ENCODE measurements around the gene KIAA0825.

KIAA0825 gene, protein sequence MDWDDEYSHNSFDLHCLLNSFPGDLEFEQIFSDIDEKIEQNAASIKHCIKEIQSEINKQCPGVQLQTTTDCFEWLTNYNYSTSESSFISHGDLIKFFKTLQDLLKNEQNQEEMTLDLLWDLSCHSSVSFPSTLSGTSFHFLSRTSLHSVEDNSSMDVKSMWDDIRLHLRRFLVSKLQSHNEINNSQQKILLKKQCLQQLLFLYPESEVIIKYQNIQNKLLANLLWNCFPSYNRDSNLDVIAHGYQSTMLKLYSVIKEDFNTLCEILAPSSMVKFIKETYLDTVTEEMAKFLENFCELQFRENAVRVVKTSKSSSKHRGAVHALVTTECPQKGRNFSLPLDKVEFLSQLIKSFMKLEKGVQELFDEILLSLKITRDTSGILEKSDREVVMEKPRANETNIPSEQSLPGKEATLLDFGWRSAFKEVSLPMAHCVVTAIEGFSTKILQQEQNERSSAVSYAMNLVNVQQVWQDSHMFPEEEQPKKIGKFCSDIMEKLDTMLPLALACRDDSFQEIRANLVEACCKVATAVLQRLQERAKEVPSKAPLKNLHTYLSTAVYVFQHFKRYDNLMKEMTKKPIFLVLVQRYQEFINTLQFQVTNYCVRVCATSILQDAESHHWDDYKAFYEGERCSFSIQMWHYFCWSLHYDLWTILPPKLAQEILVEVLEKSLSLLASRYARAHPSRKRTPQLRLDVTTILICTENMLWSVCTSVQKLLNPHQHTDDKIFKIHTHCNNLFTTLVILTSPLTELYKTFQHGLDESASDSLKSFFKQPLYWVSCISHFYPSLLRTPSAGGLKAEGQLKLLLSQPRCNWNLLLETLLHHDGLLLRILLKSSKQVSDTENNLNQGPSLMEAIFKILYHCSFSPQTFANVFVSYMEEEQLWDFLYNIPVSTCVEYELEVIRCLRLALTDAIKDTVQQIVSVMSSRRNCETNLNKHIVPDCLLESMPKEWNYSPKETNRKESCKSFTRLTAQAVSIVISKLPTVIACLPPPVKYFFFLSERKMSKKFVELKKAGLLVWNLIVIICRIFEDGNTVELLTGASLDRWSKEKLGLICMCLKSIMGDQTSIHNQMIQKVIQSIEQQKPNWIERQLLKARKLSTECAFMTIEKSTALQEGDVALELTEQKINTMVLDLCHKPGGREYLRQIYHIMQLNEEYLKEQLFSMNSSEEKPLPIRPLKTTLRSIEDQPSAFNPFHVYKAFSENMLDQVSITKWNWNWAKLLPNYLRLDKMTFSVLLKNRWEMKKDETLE (N-terminal part only)

DNA sequence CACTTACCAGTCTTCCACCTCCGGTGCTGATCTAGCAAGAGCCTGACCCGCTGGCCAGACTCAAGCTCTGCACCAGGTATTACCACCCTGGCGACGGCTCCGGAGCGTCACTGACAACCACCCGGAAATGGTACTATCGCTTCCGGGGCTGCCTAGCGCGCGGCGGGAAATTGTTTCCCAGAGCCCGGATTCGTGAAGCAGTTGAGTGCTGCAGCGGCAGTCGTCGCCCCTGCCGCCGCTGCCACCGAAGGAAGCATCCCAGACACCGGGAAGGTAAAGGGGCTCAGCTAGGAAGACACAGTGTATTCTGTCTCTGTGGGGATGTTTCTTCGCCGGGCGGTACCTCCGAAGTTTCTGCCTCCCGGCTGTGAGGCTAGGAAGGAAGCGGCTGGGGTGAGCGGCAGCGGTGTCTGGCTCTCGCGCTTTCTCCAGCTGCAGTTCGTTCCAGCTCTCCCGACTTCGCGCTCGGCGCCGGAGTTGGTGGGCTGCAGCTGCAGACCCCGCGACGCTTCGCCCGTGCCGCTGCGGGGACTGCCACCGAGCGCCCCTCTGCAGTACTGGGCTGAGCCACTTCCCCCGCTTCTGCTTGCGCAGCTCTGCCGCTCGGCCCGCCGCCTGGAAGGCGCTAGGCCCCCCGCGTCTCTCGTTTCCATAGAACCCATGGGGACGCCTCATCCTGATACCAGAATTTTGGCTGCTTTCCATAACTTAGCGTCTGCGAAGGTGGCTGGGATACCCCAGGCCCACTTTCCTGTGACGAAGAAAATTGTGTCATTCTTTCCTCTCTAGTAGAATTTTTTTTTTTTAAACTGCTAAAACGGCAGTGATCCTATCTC is at the start of gene KIAA0825, which contains the start of gene SLF1:
Gene KIAA0825 (minus strand): TSS at position 112 of the 836 bp plus-strand sequence. CDS start 81,478 bp downstream, outside the sequence.
Gene SLF1 (plus strand): TSS at position 177 of the 836 bp plus-strand sequence. CDS start 10,142 bp downstream, outside the sequence.
- DNase-seq, result peak; percentile 89 to 90

DNA sequence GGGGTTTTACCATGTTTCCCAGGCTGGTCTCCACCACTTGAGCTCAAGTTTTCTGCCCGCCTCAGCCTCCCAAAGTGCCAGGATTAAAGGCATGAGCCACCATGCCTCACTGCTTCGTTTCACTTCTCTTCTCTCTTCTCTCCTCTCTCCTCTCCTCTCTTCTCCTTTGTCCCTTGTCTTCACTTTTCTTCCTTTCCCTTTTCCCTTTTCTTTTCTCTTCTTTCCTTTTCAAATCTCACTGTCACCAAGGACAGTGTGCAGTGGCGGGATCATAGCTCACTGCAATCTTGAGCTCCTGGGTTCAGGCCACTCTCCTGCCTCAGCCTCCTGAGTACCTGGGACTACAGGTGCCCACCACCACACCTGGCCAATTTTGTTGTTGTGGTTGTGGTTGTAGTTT is 49.5 kb upstream of the KIAA0825 start:
- DNase-seq, result no peak

DNA sequence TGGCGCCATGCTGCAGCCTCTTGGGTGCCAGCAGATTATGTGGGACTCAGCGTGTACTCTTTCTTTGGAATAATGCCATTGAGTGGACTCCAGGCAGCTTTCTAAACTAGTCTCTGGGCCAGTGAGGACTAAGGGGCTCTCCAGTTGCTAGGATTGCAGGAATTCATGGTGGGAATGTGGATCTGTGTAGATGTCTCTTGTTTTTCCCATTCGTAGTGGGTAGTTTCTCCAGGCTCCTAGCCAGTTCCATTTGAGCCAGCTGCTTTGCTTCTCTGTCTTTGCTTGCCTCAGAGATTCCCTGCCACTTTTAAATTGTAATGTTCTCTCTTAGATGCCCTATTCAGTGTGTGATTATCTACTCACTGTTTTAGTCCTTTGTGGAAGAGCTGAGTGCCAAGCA is 42.7 kb upstream of the KIAA0825 start:
- DNase-seq, result no peak

DNA sequence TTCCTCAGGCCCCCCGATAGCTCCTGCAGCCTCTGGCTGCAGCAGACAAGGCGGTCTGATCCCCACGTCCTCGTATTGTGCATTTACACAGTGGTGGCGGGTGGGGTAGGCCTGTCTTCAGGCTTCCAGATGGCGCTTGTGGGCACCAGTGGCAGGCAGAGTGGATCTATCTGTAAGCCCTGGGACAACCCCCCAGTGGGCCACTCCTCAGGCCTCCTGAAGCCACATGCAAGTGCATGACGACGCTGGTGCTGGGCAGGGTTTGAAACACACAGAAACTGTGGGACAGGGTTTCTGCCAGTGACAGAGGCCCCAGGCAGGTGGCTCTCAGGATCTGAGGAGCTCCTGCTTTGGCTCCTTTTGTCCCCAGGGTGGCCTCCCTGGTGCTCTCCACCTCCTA is 42.1 kb upstream of the KIAA0825 start:
- no peak for DNase-seq

GRCh38 chr5:94658272-94658671 is 39.9 kb upstream of the KIAA0825 start:
- no peak for DNase-seq

DNA sequence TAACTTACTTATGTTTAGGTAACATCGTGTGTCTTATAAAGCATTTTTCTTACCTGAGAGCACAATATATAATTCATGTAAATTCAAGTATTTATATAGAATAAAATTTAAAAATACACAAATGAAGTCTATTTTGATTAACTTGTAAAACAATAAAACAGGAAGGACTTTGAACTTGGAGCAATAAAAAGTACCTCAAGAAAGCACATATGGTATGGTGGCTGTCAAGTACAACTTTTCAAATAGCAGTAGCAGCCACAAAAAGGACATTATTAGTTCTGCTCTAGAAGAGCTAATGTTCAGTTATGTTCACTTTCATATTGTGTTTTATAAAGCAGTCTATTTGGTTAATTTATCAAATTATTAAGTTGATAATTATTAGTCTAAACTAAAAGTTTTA is 31.5 kb upstream of the KIAA0825 start:
- DNase-seq, result no peak

- no peak for DNase-seq
Observed at GRCh38 chr5:94646758-94647157, 28.4 kb upstream of the KIAA0825 start.

- no peak for DNase-seq
Observed at GRCh38 chr5:94645053-94645452, 26.6 kb upstream of the KIAA0825 start.

GRCh38 chr5:94640176-94640575 is 21.8 kb upstream of the KIAA0825 start:
- no peak for DNase-seq

GRCh38 chr5:94632024-94632423 is 13.6 kb upstream of the KIAA0825 start:
- DNase-seq, result no peak

DNA sequence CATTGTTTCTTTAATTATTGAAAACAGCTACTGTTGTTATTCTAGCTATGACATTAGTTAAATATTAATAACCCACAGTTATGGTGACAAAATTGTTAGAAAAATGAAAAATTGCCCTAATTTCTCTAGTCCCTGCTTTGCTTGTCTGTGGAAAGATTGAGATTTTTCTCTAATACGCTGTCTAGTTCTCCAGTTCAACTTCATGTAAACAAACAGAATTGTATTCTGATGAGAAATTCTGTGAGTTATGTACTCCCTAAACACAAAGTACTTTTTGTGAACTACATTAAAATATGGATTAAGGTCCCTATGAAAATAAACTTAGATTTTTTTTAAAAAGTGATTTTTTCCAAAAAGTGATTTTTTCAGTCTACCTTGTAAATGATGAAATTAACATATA is 8.8 kb upstream of the KIAA0825 start:
- DNase-seq, result no peak

GRCh38 chr5:94623877-94624276 is 5.5 kb upstream of the KIAA0825 start:
- DNase-seq, result no peak

DNA sequence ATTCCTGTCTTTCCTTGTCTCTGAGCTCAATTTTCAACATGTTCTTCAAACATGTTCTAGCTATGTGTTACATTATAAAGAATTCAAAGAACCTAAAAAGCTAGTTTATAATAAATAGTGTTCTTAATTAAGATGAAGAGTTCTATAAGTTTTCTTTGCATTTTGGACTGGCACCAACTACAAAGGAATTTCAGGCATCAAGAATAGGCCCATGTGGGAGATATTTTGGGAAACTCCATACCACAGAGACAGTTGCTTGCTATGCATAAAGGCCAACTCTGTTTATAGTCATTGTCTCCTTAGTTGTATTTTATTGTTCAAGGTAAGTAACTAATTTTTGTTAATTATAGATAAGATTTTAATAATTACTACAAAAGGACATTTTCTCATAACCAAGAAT is 4.6 kb upstream of the KIAA0825 start:
- DNase-seq, result no peak

- no peak for DNase-seq
Observed at GRCh38 chr5:94621763-94622162, 3.4 kb upstream of the KIAA0825 start.

GRCh38 chr5:94620256-94620655 is 1.9 kb upstream of the KIAA0825 start:
- no peak for DNase-seq

- DNase-seq, result no peak
Observed at GRCh38 chr5:94618029-94618492, 343 bp downstream of the KIAA0825 start.

DNA sequence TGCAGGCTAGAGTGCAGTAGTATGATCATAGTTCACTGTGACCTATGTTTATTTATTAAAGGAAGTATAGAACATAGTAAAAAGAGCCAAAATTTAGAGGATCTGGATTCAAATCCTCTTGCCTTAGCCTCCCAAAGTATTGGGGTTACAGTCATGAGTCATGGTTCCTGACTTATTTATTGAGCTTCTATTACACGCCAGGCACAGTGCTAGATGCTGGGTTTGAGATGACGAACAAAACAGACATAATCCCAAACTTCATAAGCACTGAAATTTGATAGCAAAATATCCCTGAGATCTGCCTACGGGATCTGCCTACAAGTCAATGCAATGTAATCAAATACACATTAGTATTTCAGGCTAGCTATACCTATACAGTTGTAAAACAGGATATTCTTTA is 2.5 kb downstream of the KIAA0825 start:
- no peak for DNase-seq

DNA sequence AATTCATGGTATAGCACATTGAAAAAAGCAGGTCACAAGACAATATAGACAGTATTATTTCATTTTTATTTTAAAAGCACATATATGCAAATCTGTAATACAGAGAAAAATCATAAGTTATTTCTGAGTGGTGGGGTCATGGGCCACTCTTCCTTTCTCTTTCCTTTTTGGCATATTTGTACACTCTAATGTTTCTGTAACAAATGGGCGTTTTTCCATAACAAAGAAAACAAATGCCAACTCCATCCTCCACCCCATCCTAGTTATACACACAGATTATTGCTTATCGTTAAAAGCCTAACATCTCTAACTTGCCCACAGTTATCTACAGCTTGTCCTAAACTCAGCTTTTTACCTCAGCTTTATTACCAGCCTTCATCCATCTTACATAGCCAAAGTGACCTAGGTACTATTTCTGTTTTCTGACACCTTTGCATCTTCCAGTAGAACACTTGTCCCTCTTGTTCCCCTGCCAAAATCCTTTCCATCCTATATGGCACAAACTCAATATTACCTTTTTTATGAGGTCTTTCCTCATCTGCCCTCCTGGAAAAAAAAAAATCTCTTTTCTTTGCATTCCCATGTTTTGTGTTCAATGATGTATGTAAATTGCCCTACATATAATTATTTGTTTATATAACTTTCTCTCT is 4.1 kb downstream of the KIAA0825 start:
- DNase-seq, result no peak

DNA sequence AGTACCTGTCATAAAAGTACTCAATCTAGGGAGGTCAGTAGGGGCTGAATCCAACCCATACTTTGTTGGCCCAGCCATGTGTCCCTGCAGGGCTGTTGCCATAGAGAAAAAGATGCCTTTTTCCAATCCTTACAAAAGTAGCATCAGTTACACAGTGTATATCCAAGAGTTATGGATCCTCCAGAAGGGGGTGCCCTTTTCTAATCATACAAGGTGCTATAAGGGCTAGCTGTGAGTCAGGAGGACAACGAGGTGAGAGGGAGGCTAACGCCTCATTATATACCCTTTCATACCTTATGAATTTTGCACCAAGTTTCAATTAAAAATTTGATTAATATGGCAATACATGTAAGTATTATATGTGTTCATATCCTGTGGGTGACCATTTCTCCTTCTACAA is 4.8 kb downstream of the KIAA0825 start:
- no peak for DNase-seq

DNA sequence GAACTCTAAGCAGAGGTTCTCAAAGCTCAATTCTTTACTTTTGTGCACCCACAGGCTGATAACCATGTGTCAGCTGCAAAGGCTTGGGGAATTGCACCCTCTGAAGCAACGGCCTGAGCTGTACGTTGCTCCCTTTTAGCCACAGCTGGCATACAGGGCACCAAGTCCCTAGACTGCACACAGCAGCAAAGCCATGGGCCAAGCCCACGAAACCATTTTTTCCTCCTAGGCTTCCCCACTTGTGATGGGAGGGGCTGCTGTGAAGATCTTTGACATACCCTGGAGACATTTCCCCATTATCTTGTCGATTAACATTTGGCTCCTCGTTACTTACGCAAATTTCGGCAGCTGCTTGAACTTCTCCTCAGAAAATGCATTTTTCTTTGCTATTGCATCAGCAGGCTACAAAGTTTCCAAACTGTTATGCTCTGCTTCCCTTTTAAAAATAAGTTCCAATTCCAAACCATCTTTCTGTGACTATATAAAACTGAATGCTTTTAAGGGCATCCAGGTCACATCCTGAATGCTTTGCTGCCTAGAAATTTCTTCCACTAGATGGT is 23.0 kb downstream of the KIAA0825 start:
- no peak for DNase-seq

Measured in activated T-cell treated with anti-CD3 and anti-CD28 coated beads, Interleukin-2, amount 50 U/mL, for 48 hours (primary cell).